ENCODE measurements around the gene TCF7L2.

TCF7L2 gene

GRCh38 chr10:113024930-113025329 lies 74.9 kb downstream of the TCF7L2 start:
- ATAC-seq (no peak), DNase-seq (no peak)

GRCh38 chr10:113025487-113025886 lies 75.4 kb downstream of the TCF7L2 start:
- ATAC-seq, result no peak
- DNase-seq, result no peak

GRCh38 chr10:113026679-113027078 lies 76.6 kb downstream of the TCF7L2 start:
- DNase-seq (no peak), ATAC-seq (no peak)

- DNase-seq (no peak), ATAC-seq (no peak)
Measured at GRCh38 chr10:113027230-113027573, 77.2 kb downstream of the TCF7L2 start.

- DNase-seq, result no peak
- ATAC-seq, result no peak
Measured at GRCh38 chr10:113027574-113028455, 77.8 kb downstream of the TCF7L2 start.

- ATAC-seq, result no peak
Measured at GRCh38 chr10:113028456-113029440, 78.7 kb downstream of the TCF7L2 start.

GRCh38 chr10:113030453-113030852 lies 80.4 kb downstream of the TCF7L2 start:
- ATAC-seq (no peak), DNase-seq (no peak)

More at GRCh38 chr10:113028456-113029440, 78.7 kb downstream of the TCF7L2 start:
- no peak for DNase-seq

GRCh38 chr10:113031147-113031546 lies 81.1 kb downstream of the TCF7L2 start:
- DNase-seq, result no peak
- no peak for ATAC-seq

GRCh38 chr10:113033991-113034390 lies 83.9 kb downstream of the TCF7L2 start:
- ATAC-seq (no peak), DNase-seq (no peak)

- ATAC-seq (no peak), DNase-seq (no peak)
Measured at GRCh38 chr10:113035732-113036312, 85.8 kb downstream of the TCF7L2 start.

- no peak for ATAC-seq
Measured at GRCh38 chr10:113036619-113037018, 86.6 kb downstream of the TCF7L2 start.

GRCh38 chr10:113037218-113037617 lies 87.2 kb downstream of the TCF7L2 start:
- DNase-seq (no peak), ATAC-seq (no peak)

More at GRCh38 chr10:113036619-113037018, 86.6 kb downstream of the TCF7L2 start:
- no peak for DNase-seq

- ATAC-seq (no peak), DNase-seq (no peak)
Measured at GRCh38 chr10:113038183-113038582, 88.1 kb downstream of the TCF7L2 start.

- ATAC-seq (no peak), DNase-seq (no peak)
Measured at GRCh38 chr10:113038985-113039384, 88.9 kb downstream of the TCF7L2 start.

GRCh38 chr10:113041324-113041723 lies 91.3 kb downstream of the TCF7L2 start:
- DNase-seq (no peak), ATAC-seq (no peak)

- ATAC-seq (no peak), DNase-seq (no peak)
Measured at GRCh38 chr10:113041841-113042750, 92.0 kb downstream of the TCF7L2 start.

GRCh38 chr10:113042868-113043267 lies 92.8 kb downstream of the TCF7L2 start:
- DNase-seq, result no peak
- ATAC-seq, result no peak

- DNase-seq (no peak), ATAC-seq (no peak)
Measured at GRCh38 chr10:113044016-113044755, 94.1 kb downstream of the TCF7L2 start.

GRCh38 chr10:113045147-113046055 lies 95.4 kb downstream of the TCF7L2 start:
- no peak for ATAC-seq
- DNase-seq, result no peak

GRCh38 chr10:113047151-113047550 lies 97.1 kb downstream of the TCF7L2 start:
- no peak for ATAC-seq
- DNase-seq, result no peak

All from stimulated activated naive CD8-positive, alpha-beta T cell treated with anti-CD3 and anti-CD28 coated beads, Interleukin-15, Interleukin-2, amounts not matched to agents 100 U/mL and 50 U/mL, for 24 hours (primary cell).